Ureter (tissue), 1 donor: Measurements from ENCODE around the gene PURB. TPM values are rescaled to one million over a fixed set of nuclear protein-coding genes. Genes with fewer than 3 reads are reported as not detected.
A peak's percentile ranks its signal among the peaks of the same experiment; 100 is the strongest.
"Not testable (repeated sequence)": the region's sequence is repeated elsewhere in the genome, so short reads cannot be mapped to it uniquely, and the experiment has no call there.

Experiments used
- DNase-seq: peaks from one replicate; pipeline ENCODE4 v3.0.0-alpha.2; 2020; ENCODE audit warnings: low spot score
- total RNA-seq: library from RNA; stranded (reverse); gene quantifications from one replicate; pipeline ENCODE4 v1.2.4, GENCODE V29; 2023
- donor health status: DM: yes; HTN: yes; CAD: no.

The PURB gene
- 26.4 TPM for total RNA-seq

- DNase-seq: peak; percentile 94
These were observed at the start of gene PURB for GRCh38 chr7:44885394-44886317. PURB (minus strand) TSS chr7:44885530; CDS start chr7:44885348, 182 bp downstream.

- no peak for DNase-seq
These were observed 49.7 kb upstream of the PURB start for GRCh38 chr7:44935016-44935415.

GRCh38 chr7:44934510-44934909, 49.2 kb upstream of the PURB start:
- DNase-seq: not testable (repeated sequence)

GRCh38 chr7:44930921-44931320, 45.6 kb upstream of the PURB start:
- no peak for DNase-seq

GRCh38 chr7:44922351-44922694, 37.0 kb upstream of the PURB start:
- DNase-seq: no peak

- DNase-seq: peak; percentile 90
These were observed 36.4 kb upstream of the PURB start for GRCh38 chr7:44921607-44922350.

- no peak for DNase-seq
These were observed 34.8 kb upstream of the PURB start for GRCh38 chr7:44920119-44920518.

GRCh38 chr7:44918029-44918428, 32.7 kb upstream of the PURB start:
- DNase-seq: no peak

GRCh38 chr7:44917465-44917864, 32.1 kb upstream of the PURB start:
- no peak for DNase-seq

GRCh38 chr7:44914992-44915607, 29.8 kb upstream of the PURB start:
- DNase-seq: no peak

GRCh38 chr7:44912775-44913347, 27.5 kb upstream of the PURB start:
- peak; percentile 47 for DNase-seq

GRCh38 chr7:44911911-44912310, 26.6 kb upstream of the PURB start:
- no peak for DNase-seq

GRCh38 chr7:44909596-44910389, 24.5 kb upstream of the PURB start:
- no peak for DNase-seq

- DNase-seq: no peak
These were observed 21.6 kb upstream of the PURB start for GRCh38 chr7:44906965-44907364.

GRCh38 chr7:44905002-44905635, 19.8 kb upstream of the PURB start:
- DNase-seq: no peak

GRCh38 chr7:44899443-44899842, 14.1 kb upstream of the PURB start:
- no peak for DNase-seq

GRCh38 chr7:44898039-44898438, 12.7 kb upstream of the PURB start:
- no peak for DNase-seq

GRCh38 chr7:44897309-44897708, 12.0 kb upstream of the PURB start:
- DNase-seq: no peak

GRCh38 chr7:44894888-44895580, 9.7 kb upstream of the PURB start:
- DNase-seq: no peak

GRCh38 chr7:44893710-44894234, 8.4 kb upstream of the PURB start:
- DNase-seq: no peak
